AG09309 (cell line): ENCODE data around the gene IRF2.
A peak's percentile ranks its signal among the peaks of the same experiment; 100 is the strongest.

Source experiments
- DNase-seq: peaks from one replicate; pipeline ENCODE4 v3.0.0-alpha.2; 2010; ENCODE audit warnings: low read depth
- H3K4me3 ChIP-seq: 2 replicates; pipeline ENCODE4 v1.5.1; 2011; ENCODE audit warnings: mild to moderate bottlenecking, low read depth, low read length, moderate library complexity; ENCODE audit not compliant: control insufficient read depth
- TF ChIP-seq, protein P1 (sequence below): IDR thresholded peaks from 2 replicates; pipeline ENCODE4 v1.5.1; 2011; ENCODE audit warnings: mild to moderate bottlenecking, low read depth, low read length, inconsistent platforms; ENCODE audit not compliant: insufficient read depth, control insufficient read depth; ENCODE audit errors: missing control alignments

Gene IRF2

DNA sequence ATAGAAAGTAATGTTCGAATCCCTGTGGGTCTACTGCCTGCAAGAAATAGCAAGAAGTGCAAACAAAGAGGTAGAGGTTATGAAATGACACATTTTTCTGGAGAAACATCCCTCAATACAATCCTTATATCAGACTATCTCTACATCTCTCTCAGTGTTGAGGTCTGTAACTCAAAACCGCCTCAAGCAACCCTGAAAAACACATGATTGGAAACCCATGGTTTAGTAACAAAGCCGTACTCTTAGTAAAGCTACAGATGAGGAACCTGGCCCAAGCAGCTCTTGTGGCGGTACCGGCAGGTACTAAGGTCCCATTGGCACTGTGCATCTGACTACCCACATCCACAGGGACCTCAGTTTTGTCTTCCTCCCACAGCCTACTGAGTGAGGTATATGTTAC is 53.9 kb downstream of the IRF2 start:
- DNase-seq, result no peak
- no peak overlapping the region for H3K4me3 ChIP-seq
- TF ChIP-seq, protein P1, sequence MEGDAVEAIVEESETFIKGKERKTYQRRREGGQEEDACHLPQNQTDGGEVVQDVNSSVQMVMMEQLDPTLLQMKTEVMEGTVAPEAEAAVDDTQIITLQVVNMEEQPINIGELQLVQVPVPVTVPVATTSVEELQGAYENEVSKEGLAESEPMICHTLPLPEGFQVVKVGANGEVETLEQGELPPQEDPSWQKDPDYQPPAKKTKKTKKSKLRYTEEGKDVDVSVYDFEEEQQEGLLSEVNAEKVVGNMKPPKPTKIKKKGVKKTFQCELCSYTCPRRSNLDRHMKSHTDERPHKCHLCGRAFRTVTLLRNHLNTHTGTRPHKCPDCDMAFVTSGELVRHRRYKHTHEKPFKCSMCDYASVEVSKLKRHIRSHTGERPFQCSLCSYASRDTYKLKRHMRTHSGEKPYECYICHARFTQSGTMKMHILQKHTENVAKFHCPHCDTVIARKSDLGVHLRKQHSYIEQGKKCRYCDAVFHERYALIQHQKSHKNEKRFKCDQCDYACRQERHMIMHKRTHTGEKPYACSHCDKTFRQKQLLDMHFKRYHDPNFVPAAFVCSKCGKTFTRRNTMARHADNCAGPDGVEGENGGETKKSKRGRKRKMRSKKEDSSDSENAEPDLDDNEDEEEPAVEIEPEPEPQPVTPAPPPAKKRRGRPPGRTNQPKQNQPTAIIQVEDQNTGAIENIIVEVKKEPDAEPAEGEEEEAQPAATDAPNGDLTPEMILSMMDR, result no peak

DNA sequence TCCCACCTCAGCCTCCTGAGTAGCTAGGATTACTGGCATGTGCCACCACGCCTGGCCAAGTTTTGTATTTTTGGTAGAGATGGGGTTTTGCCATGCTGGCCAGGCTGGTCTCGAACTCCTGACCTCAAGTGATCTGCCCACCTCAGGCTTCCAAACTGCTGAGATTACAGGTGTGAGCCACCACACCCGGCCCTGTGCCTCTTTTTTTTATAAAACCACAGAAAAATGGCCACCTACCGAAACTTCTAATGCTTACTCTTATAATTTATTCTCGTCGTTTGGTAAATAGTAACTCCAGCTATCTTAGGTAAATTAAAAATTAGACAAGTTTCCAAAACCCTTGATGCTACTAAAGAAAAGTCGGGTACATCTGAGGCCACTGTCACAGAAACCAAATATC is 54.4 kb downstream of the IRF2 start:
- DNase-seq, result no peak
- TF ChIP-seq, protein P1, result no peak
- no peak overlapping the region for H3K4me3 ChIP-seq

- H3K4me3 ChIP-seq, result no peak overlapping the region
- TF ChIP-seq, protein P1, result no peak
- DNase-seq, result peak; percentile 66
Measured at GRCh38 chr4:184417802-184418511, 56.4 kb downstream of the IRF2 start.

DNA sequence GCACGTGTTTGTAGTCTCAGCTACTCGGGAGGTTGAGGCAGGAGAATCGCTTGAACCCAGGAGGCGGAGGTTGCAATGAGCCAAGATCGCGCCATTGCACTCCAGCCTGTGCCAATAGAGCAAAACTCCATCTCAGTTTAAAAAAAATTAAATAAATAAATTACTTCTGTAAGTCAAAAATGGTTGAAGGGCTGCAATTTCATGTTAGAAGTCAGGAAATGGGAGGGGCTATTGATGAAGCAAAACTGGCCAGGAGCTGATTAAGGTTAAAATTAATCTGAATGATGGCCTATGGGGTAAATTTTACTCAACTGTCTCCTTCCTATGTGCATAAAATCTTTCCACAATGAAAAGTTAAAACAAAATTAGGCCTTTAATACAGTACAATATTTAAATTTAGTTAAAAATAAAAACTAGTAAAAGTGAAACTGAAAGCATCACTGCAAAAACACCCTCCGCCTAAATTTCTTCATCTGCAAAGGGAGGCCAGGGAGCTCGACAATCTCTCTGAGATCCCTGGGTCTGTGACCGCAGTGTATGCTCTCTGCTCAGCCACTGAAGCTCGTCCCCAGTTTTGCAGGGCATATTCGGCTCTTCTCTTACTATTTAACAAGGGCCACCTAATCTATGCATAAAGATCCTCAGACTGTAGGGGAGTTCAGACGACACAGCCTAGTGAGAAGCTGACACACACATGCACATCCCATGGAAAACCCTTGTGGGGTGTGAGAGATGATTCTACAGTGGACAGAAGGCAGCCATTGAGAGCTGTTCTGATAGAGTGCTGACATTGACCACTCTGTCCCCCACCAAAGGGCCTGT is 57.2 kb downstream of the IRF2 start:
- TF ChIP-seq, protein P1, result no peak
- no peak for DNase-seq
- H3K4me3 ChIP-seq, result peak overlapping the region; percentile 9; the same call in 1 of the 2 replicates

DNA sequence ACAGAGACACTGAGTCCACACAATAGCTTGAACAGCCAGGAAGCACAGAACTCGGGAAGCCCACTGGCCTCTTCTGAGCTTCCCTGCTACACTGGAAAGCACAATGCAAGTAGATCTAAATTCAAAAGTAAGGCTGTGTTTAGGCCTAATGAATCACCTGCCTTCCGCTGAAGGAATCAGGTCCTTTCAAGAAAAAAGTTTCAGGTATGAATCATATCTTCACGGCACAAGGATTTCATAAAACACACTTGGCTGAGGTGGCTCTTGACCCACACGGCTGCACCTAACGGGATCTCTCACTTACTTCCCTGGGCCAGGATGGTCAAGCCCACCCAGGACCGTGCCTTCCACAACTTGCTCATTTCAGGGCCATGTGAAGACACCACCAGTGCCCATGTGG is 59.3 kb downstream of the IRF2 start:
- TF ChIP-seq, protein P1, result no peak
- no peak overlapping the region for H3K4me3 ChIP-seq
- DNase-seq, result no peak

DNA sequence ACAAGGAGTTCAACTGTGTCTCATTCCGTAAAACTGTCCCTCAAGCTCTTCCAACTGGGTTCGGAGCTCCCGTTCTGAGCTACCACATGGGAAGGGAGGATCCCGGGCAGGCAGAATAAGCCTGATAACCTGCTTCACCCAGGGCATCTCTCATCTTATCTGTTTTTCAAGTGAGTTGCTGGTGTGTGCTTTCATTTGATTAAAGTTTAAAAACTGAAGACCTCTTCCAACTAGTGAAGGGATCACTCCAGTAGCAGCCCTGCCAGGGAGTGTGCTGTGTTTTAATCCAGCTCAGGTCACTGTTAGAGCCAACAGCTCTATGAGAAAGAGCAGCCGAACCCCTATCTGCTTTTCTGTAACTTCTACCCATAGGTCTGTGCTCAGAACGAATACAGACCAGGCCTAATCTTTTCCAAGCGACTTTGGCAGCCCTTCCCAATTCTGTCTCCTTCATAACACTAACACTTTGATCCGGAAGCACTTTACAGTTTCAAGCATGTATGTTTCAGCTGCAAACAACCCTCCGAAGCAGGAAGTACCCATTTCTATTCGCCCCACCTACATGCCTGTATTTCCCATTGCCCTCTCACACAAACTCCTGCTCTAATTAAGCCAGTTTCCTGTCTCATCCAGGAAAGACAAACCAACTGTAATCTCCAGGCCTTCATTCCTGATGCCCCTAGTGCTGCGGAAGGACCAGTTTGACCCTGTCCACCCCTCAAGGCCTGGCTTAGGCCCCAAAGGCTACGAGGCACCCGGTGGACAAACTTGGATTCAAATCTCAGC is 60.9 kb downstream of the IRF2 start:
- H3K4me3 ChIP-seq, result no peak overlapping the region
- DNase-seq, result no peak
- TF ChIP-seq, protein P1, result no peak
